Activated CD4-positive, alpha-beta T cell treated with anti-CD3 and anti-CD28 coated beads, Interleukin-2, amount 50 U/mL, for 16 hours (primary cell): Measurements from ENCODE around the gene PTPRK.

Experiments
- DNase-seq: peaks from one replicate; pipeline ENCODE4 v3.0.0-alpha.2; 2020

The PTPRK gene

GRCh38 chr6:127976796-127977195, 543.6 kb downstream of the PTPRK start:
- no peak for DNase-seq

- no peak for DNase-seq
Observed at GRCh38 chr6:127976111-127976510, 544.3 kb downstream of the PTPRK start.

- peak; percentile 78 for DNase-seq
Observed at GRCh38 chr6:127972815-127973214, 547.6 kb downstream of the PTPRK start.

GRCh38 chr6:127971945-127972391, 548.4 kb downstream of the PTPRK start:
- peak; percentile 94 for DNase-seq

- peak; percentile 36 for DNase-seq
Observed at GRCh38 chr6:127971386-127971785, 549.0 kb downstream of the PTPRK start.

GRCh38 chr6:127969701-127970100, 550.7 kb downstream of the PTPRK start:
- DNase-seq, result peak; percentile 42

- no peak for DNase-seq
Observed at GRCh38 chr6:127968394-127968793, 552.0 kb downstream of the PTPRK start.

- peak; percentile 69 for DNase-seq
Observed at GRCh38 chr6:127967708-127968107, 552.7 kb downstream of the PTPRK start.

- no peak for DNase-seq
Observed at GRCh38 chr6:127966616-127967015, 553.8 kb downstream of the PTPRK start.

- no peak for DNase-seq
Observed at GRCh38 chr6:127963495-127963894, 556.9 kb downstream of the PTPRK start.

- no peak for DNase-seq
Observed at GRCh38 chr6:127959869-127960268, 560.5 kb downstream of the PTPRK start.

GRCh38 chr6:127956956-127957355, 563.4 kb downstream of the PTPRK start:
- no peak for DNase-seq

GRCh38 chr6:127956260-127956888, 564.0 kb downstream of the PTPRK start:
- no peak for DNase-seq

- DNase-seq, result no peak
Observed at GRCh38 chr6:127954082-127954481, 566.3 kb downstream of the PTPRK start.

GRCh38 chr6:127952831-127953230, 567.6 kb downstream of the PTPRK start:
- DNase-seq, result no peak

- DNase-seq, result no peak
Observed at GRCh38 chr6:127952176-127952575, 568.2 kb downstream of the PTPRK start.

GRCh38 chr6:127951172-127951917, 569.1 kb downstream of the PTPRK start:
- peak; percentile 83 for DNase-seq

GRCh38 chr6:127950566-127951145, 569.7 kb downstream of the PTPRK start:
- no peak for DNase-seq

- DNase-seq, result no peak
Observed at GRCh38 chr6:127949251-127949650, 571.1 kb downstream of the PTPRK start.

GRCh38 chr6:127946388-127946787, 574.0 kb downstream of the PTPRK start:
- no peak for DNase-seq

GRCh38 chr6:127945434-127946097, 574.8 kb downstream of the PTPRK start:
- DNase-seq, result no peak

- no peak for DNase-seq
Observed at GRCh38 chr6:127941228-127941627, 579.2 kb downstream of the PTPRK start.

GRCh38 chr6:127939442-127940066, 580.8 kb downstream of the PTPRK start:
- DNase-seq, result no peak
